Stomach (tissue), 9 donors: ENCODE results near the gene SUPV3L1. TPM values are rescaled to one million over a fixed set of nuclear protein-coding genes. Genes with fewer than 3 reads are reported as not detected.

Experiments
- DNase-seq, 2 donors: peaks; one replicate each; pipeline versions ENCODE4 v3.0.0 to v3.0.0-alpha.2; 2013 to 2019
- H3K27ac ChIP-seq, 5 donors: fragments of 200-600 bp in 4 of 5; sonication (generic) in 4 of 5; one replicate each; pipeline ENCODE4 v1.5.1; 2013 to 2019; ENCODE audit warnings: mild to moderate bottlenecking in 1 of 5, moderate library complexity in 1 of 5
- H3K27me3 ChIP-seq, 3 donors: fragments of 200-600 bp; sonication (generic); one replicate each; pipeline ENCODE4 v1.5.1; 2017 to 2019; ENCODE audit warnings: mixed run types in 1 of 3
- H3K36me3 ChIP-seq, 4 donors: fragments of 200-600 bp; sonication (generic); 1 replicate in 3 of 4; 2 replicates in 1 of 4; pipeline ENCODE4 v1.5.1; 2016 to 2019
- H3K4me1 ChIP-seq, 4 donors: fragments of 200-600 bp; sonication (generic); one replicate each; pipeline ENCODE4 v1.5.1; 2016 to 2019
- H3K4me3 ChIP-seq, 4 donors: fragments of 200-600 bp; sonication (generic) in 3 of 4; one replicate each; pipeline ENCODE4 v1.5.1; 2016 to 2019; ENCODE audit warnings: mild to moderate bottlenecking in 1 of 4
- H3K9me3 ChIP-seq, 4 donors: fragments of 200-600 bp; sonication (generic); one replicate each; pipeline ENCODE4 v1.5.1; 2016 to 2019
- EP300 ChIP-seq: sonication (generic); formaldehyde crosslinking; IDR thresholded peaks from one replicate; pipeline ENCODE4 v1.6.1; 2017; ENCODE audit warnings: antibody characterized with exemption
- POLR2A ChIP-seq, 4 donors: fragments of 450-650 bp; IDR thresholded peaks; one replicate each; pipeline ENCODE4 v1.6.1; 2016; ENCODE audit warnings: antibody characterized with exemption in 4 of 4, control low read depth in 2 of 4, mild to moderate bottlenecking in 1 of 4, moderate library complexity in 1 of 4
- POLR2AphosphoS5 ChIP-seq, 3 donors: sonication (generic); formaldehyde crosslinking; IDR thresholded peaks; one replicate each; pipeline ENCODE4 v1.6.1; 2016; ENCODE audit warnings: antibody characterized with exemption in 3 of 3
- WGBS, 5 donors: extraction: QIAGEN DNeasy Blood & Tissue Kit in 3 of 5; methylation state at CpG; one replicate each; pipeline versions ENCODE4 v1.1.5 to v1.1.7; 2013 to 2018; 5-methylcytosine and 5-hydroxymethylcytosine counted together
- intact Hi-C: fragments of 100-400 bp; cut with DNase I; formaldehyde crosslinking; loops from one replicate; pipeline ENCODE4 v1.15.1; 2023; ENCODE audit warnings: low total_unique reads
- polyA plus RNA-seq, 3 donors: library from polyadenylated mRNA; stranded (reverse); fragments of 200-250 nt; gene quantifications; one replicate each; pipeline ENCODE4 v1.2.3, GENCODE V29; 2013
- total RNA-seq, 5 donors: library from RNA; depleted of rRNA; stranded (reverse); fragments of >200 nt; gene quantifications; one replicate each; pipeline versions ENCODE4 v1.1.0 to v1.2.3, GENCODE V29; 2014 to 2016
- TF ChIP-seq, protein P1 (sequence below), 7 experiments: fragments of 450-650 bp in 4 of 7; fragments of 200-600 bp in 3 of 7; sonication (generic) in 3 of 7; IDR thresholded peaks; one replicate each; pipeline ENCODE4 v1.5.1; 2016 to 2019; ENCODE audit warnings: antibody characterized with exemption in 7 of 7, control low read depth in 2 of 7, mild to moderate bottlenecking in 1 of 7
- donor health status: healthy with polysubstance abuse.
- donor health status: Bipolar disorder and iron deficiency.
- donor health status: healthy.

SUPV3L1 gene
- total and polyA plus RNA-seq, 8 donors, result 15.2 to 111 (median 45.5) TPM

DNA sequence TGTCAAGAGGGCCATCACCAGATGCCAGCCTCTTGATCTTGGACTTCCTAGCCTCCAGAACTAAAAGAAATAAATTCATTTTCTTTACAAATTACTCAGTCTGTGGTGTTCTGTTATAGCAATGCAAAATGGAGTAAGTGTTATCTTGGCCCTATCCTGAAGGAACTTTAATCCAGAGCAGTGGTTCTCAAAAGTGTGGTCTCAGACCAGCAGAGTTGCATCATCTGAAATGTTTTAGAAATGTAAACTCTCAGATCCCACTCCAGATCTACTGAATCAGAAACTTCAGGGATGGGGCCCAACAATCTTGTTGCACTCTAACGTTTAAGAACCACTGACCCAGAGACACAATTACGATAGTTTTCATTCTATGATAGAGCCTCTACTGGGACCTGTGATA lies 3.2 kb upstream of the SUPV3L1 start:
- H3K9me3 ChIP-seq, result no peaks in the 10 kb centered on the region
- DNase-seq, result no peak
- no peak overlapping the region for H3K4me3 ChIP-seq
- intact Hi-C loops, result no loop called here
- peaks cover 12 to 24% (median 21%) of the 10 kb centered on the region in 4 donors for H3K4me1 ChIP-seq
- no peak overlapping the region for H3K27ac ChIP-seq
- H3K36me3 ChIP-seq, result peaks cover 3 to 21% (median 18%) of the 10 kb centered on the region in 4 donors
- H3K27me3 ChIP-seq, result no peaks in the 10 kb centered on the region
- TF ChIP-seq, protein P1, sequence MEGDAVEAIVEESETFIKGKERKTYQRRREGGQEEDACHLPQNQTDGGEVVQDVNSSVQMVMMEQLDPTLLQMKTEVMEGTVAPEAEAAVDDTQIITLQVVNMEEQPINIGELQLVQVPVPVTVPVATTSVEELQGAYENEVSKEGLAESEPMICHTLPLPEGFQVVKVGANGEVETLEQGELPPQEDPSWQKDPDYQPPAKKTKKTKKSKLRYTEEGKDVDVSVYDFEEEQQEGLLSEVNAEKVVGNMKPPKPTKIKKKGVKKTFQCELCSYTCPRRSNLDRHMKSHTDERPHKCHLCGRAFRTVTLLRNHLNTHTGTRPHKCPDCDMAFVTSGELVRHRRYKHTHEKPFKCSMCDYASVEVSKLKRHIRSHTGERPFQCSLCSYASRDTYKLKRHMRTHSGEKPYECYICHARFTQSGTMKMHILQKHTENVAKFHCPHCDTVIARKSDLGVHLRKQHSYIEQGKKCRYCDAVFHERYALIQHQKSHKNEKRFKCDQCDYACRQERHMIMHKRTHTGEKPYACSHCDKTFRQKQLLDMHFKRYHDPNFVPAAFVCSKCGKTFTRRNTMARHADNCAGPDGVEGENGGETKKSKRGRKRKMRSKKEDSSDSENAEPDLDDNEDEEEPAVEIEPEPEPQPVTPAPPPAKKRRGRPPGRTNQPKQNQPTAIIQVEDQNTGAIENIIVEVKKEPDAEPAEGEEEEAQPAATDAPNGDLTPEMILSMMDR (IDR thresholded peaks at IDR 0.05), result no peak
- TF ChIP-seq POLR2A (IDR thresholded peaks at IDR 0.05) (no peak), POLR2AphosphoS5 (IDR thresholded peaks at IDR 0.05) (no peak)
- 72 to 83% (median 80%) methylated on average over 2 of the region's 2 CpGs for WGBS, 5 donors

DNA sequence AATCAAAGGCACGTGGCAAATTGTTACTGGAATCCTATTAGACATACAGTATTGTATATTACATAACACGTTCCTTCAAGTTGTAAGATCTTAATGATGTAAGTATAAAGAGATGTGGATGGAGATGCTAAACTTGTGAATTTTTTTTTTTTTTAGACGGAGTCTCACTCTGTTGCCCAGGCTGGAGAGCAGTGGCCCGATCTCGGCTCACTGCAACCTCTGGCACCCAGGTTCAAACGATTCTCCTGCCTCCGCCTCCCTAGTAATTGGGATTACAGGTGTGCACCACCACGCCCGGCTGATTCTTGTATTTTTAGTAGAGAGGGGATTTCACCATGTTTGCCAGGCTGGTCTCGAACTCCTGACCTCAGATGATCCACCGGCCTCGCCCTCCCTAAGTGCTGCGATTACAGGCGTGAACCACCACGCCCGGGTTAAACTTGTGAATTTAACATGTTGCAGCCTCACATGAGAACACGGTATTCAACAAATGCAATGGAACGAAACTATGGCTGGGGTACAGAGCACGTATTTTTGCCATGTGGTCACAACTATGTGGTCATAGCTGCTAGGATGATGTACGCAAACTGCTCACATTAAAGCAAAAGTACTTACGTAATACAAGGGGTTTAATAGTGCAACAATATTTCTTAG lies 818 bp upstream of the SUPV3L1 start:
- Histone ChIP-seq H3K27me3 (no peaks in the 10 kb centered on the region), H3K36me3 (peaks cover 0 to 19% (median 16%) of the 10 kb centered on the region in 4 donors), H3K27ac (peak overlapping the region in 4 of 5 donors; percentile 87 to 91 (median 89)), H3K9me3 (no peaks in the 10 kb centered on the region), H3K4me1 (peaks cover 15 to 42% (median 35%) of the 10 kb centered on the region in 4 donors), H3K4me3 (peak overlapping the region; percentile 79 to 100 (median 84))
- TF ChIP-seq EP300 (no peak), POLR2AphosphoS5 (IDR thresholded peaks at IDR 0.05) (no peak), POLR2A (IDR thresholded peaks at IDR 0.05) (no peak)
- TF ChIP-seq, protein P1 (IDR thresholded peaks at IDR 0.05), result no peak
- intact Hi-C loops, result no loop called here
- no peak for DNase-seq
- 30 to 34% (median 32%) methylated on average over 21 of the region's 21 CpGs for WGBS, 5 donors

DNA sequence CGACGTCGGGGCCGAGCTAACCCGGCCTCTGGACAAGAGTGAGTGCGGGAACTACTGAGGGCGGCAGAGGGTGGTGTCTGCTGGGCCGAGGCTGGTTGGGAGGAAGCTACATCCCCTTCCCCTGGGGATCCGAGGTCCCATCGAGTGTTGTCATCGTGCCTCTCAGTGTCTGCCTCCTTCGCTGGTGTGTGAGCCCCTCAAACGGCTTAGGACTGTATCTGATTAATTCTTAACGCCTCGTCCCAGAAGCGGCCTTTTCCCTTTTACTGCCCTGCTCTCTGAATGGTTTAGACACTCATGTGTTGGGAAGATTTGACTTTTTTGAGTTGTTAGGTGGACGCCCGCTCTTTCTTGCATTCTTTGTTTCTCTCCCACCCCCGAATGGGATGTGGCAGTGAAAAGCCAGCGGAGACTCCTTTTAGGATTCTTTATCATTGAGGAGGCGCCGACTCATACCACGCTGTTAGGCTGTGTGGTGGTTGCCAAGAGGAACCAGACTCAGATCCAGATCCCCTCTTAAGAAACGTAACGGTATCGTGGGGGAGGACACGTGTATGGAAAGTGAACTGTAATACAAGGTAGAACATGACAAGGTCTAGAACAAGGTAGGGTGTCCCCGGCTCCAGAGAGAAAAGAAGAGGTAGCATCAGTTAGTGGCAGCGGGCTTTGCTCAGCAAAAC lies 631 bp downstream of the SUPV3L1 start:
- H3K27me3 ChIP-seq, result no peaks in the 10 kb centered on the region
- no peaks in the 10 kb centered on the region for H3K9me3 ChIP-seq
- no peak for TF ChIP-seq POLR2A (IDR thresholded peaks at IDR 0.05)
- TF ChIP-seq POLR2AphosphoS5 (IDR thresholded peaks at IDR 0.05), result no peak
- TF ChIP-seq EP300, result no peak
- TF ChIP-seq, protein P1 (IDR thresholded peaks at IDR 0.05), result no peak
- H3K4me3 ChIP-seq, result peak overlapping the region; percentile 79 to 100 (median 84)
- peak overlapping the region; percentile 71 to 91 (median 88) for H3K27ac ChIP-seq
- peak in 1 of 2 donors; percentile 21 for DNase-seq
- 2 to 3% (median 3%) methylated on average over 28 to 29 of the region's 29 CpGs for WGBS, 5 donors
- intact Hi-C loops, result no loop called here
- peaks cover 15 to 42% (median 35%) of the 10 kb centered on the region in 4 donors for H3K4me1 ChIP-seq
- H3K36me3 ChIP-seq, result peaks cover 1 to 31% (median 30%) of the 10 kb centered on the region in 4 donors

DNA sequence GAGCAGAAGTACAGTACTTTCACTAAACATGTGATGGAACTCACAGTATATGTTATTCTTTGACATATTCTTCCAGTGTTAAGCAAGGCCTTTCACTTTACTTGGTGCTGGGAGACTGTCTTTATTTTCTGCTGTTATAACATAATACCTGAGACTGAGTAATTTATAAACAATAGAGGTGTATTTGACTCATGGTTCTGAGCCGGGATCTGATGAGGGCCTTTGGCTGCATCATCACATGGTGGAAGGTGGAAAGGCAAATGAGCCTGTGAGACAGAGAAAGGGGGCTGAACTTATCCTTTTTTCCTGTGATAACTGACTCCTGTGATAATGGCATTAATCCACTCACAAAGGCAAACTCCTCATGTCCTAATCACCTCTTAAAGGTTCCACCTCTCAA lies 1.4 kb downstream of the SUPV3L1 start:
- DNase-seq, result no peak
- peak overlapping the region in 2 of 5 donors; percentile 88 to 91 for H3K27ac ChIP-seq
- H3K36me3 ChIP-seq, result peaks cover 8 to 39% (median 38%) of the 10 kb centered on the region in 4 donors
- no peaks in the 10 kb centered on the region for H3K9me3 ChIP-seq
- TF ChIP-seq POLR2A (IDR thresholded peaks at IDR 0.05), result no peak
- no peaks in the 10 kb centered on the region for H3K27me3 ChIP-seq
- WGBS, 5 donors, result 47 to 66% (median 54%) methylated on average over 1 of the region's 1 CpG
- intact Hi-C loops, result no loop called here
- H3K4me3 ChIP-seq, result peak overlapping the region; percentile 79 to 100 (median 84)
- H3K4me1 ChIP-seq, result peaks cover 15 to 42% (median 35%) of the 10 kb centered on the region in 4 donors
